GM21390 (cell line): Measurements from ENCODE around the gene BCL2L13.
"Not testable (repeated sequence)": the region's sequence is repeated elsewhere in the genome, so short reads cannot be mapped to it uniquely, and the experiment has no call there.

ENCODE experiments used
- ATAC-seq: cut with Tn5 transposase; IDR thresholded peaks from one replicate; pipeline ENCODE4 v1.9.1; 2021; ENCODE audit not compliant: unreplicated experiment

Gene BCL2L13

GRCh38 chr22:17634696-17635095 lies 3.9 kb upstream of the BCL2L13 start:
- ATAC-seq, result no peak

GRCh38 chr22:17636850-17637249 lies 1.7 kb upstream of the BCL2L13 start:
- ATAC-seq, result not testable (repeated sequence)

GRCh38 chr22:17637490-17638181 lies 921 bp upstream of the BCL2L13 start:
- no peak for ATAC-seq

- ATAC-seq, result peak; percentile 22
These were observed 450 bp upstream of the BCL2L13 start for GRCh38 chr22:17638182-17638431.

GRCh38 chr22:17639247-17639741 lies 737 bp downstream of the BCL2L13 start:
- no peak for ATAC-seq

- no peak for ATAC-seq
These were observed 2.7 kb downstream of the BCL2L13 start for GRCh38 chr22:17641269-17641668.

- ATAC-seq, result not testable (repeated sequence)
These were observed 3.8 kb downstream of the BCL2L13 start for GRCh38 chr22:17642357-17642756.

GRCh38 chr22:17647452-17647851 lies 8.9 kb downstream of the BCL2L13 start:
- no peak for ATAC-seq

GRCh38 chr22:17647991-17648390 lies 9.4 kb downstream of the BCL2L13 start:
- ATAC-seq, result no peak

- ATAC-seq, result no peak
These were observed 10.0 kb downstream of the BCL2L13 start for GRCh38 chr22:17648569-17648968.

GRCh38 chr22:17655289-17655688 lies 16.7 kb downstream of the BCL2L13 start:
- no peak for ATAC-seq

- ATAC-seq, result no peak
These were observed 18.4 kb downstream of the BCL2L13 start for GRCh38 chr22:17656870-17657395.

- no peak for ATAC-seq
These were observed 26.0 kb downstream of the BCL2L13 start for GRCh38 chr22:17664414-17665055.

- no peak for ATAC-seq
These were observed 26.7 kb downstream of the BCL2L13 start for GRCh38 chr22:17665248-17665647.

GRCh38 chr22:17665854-17666253 lies 27.3 kb downstream of the BCL2L13 start:
- ATAC-seq, result no peak

GRCh38 chr22:17671521-17672092 lies 33.0 kb downstream of the BCL2L13 start:
- ATAC-seq, result not testable (repeated sequence)

GRCh38 chr22:17672417-17672991 lies 33.9 kb downstream of the BCL2L13 start:
- no peak for ATAC-seq

GRCh38 chr22:17674152-17674551 lies 35.6 kb downstream of the BCL2L13 start:
- no peak for ATAC-seq

GRCh38 chr22:17675584-17675983 lies 37.0 kb downstream of the BCL2L13 start:
- no peak for ATAC-seq

- ATAC-seq, result no peak
These were observed 40.3 kb downstream of the BCL2L13 start for GRCh38 chr22:17678817-17679385.

- ATAC-seq, result no peak
These were observed 45.7 kb downstream of the BCL2L13 start for GRCh38 chr22:17684245-17684644.
